Spleen (tissue), 11 donors: ENCODE data around the gene WNT9B. TPM values are rescaled to one million over a fixed set of nuclear protein-coding genes. Genes with fewer than 3 reads are reported as not detected.

Experiments
- DNase-seq: peaks from one replicate; pipeline ENCODE4 v3.0.0-alpha.2; 2020
- H3K27ac ChIP-seq, 8 donors: fragments of 200-600 bp; sonication (generic) in 7 of 8; 1 replicate in 4 of 8; 2 replicates in 4 of 8; pipeline versions ENCODE4 v1.5.0 to v1.8.0; 2016 to 2021; ENCODE audit warnings: inconsistent platforms in 4 of 8, mild to moderate bottlenecking in 4 of 8, moderate library complexity in 1 of 8
- H3K27me3 ChIP-seq, 7 donors: fragments of 200-600 bp; sonication (generic) in 6 of 7; replicated peaks in 1 of 7; 1 replicate in 4 of 7; 2 replicates in 3 of 7; pipeline versions ENCODE4 v1.5.0 to v1.8.0; 2016 to 2021; ENCODE audit warnings: inconsistent platforms in 3 of 7, mild to moderate bottlenecking in 1 of 7
- H3K36me3 ChIP-seq, 6 donors: fragments of 200-600 bp; sonication (generic) in 5 of 6; 1 replicate in 4 of 6; 2 replicates in 2 of 6; pipeline versions ENCODE4 v1.5.0 to v1.8.0; 2016 to 2021; ENCODE audit warnings: inconsistent platforms in 2 of 6
- H3K4me1 ChIP-seq, 6 donors: fragments of 200-600 bp; sonication (generic) in 5 of 6; 1 replicate in 3 of 6; 2 replicates in 3 of 6; pipeline versions ENCODE4 v1.5.0 to v1.8.0; 2016 to 2021; ENCODE audit warnings: inconsistent platforms in 3 of 6
- H3K4me3 ChIP-seq, 8 donors: fragments of 200-600 bp; sonication (generic) in 7 of 8; 1 replicate in 4 of 8; 2 replicates in 4 of 8; pipeline versions ENCODE4 v1.5.0 to v1.8.0; 2016 to 2021; ENCODE audit warnings: inconsistent platforms in 4 of 8, mild to moderate bottlenecking in 4 of 8, moderate library complexity in 2 of 8
- H3K9me3 ChIP-seq, 8 donors: fragments of 200-600 bp; sonication (generic) in 7 of 8; 1 replicate in 4 of 8; 2 replicates in 4 of 8; pipeline versions ENCODE4 v1.5.0 to v1.8.0; 2016 to 2021; ENCODE audit warnings: inconsistent platforms in 4 of 8
- POLR2A ChIP-seq, 3 donors: fragments of 450-650 bp; IDR thresholded peaks; one replicate each; pipeline ENCODE4 v1.5.1; 2017; ENCODE audit warnings: antibody characterized with exemption in 3 of 3, mild to moderate bottlenecking in 1 of 3
- POLR2AphosphoS5 ChIP-seq, 3 donors: sonication (generic); formaldehyde crosslinking; IDR thresholded peaks; one replicate each; pipeline ENCODE4 v1.5.1; 2017; ENCODE audit warnings: antibody characterized with exemption in 3 of 3
- WGBS, 5 donors: extraction: QIAGEN DNeasy Blood & Tissue Kit in 3 of 5; methylation state at CpG; one replicate each; pipeline versions ENCODE4 v1.1.5 to v1.1.7; 2013 to 2018; 5-methylcytosine and 5-hydroxymethylcytosine counted together
- intact Hi-C: fragments of 100-400 bp; cut with DNase I; formaldehyde crosslinking; loops from one replicate; pipeline ENCODE4 v1.15.0; 2023; ENCODE audit warnings: low total_unique reads
- polyA plus RNA-seq, 3 donors: library from polyadenylated mRNA; stranded (reverse); fragments of 200-250 nt; gene quantifications; one replicate each; pipeline ENCODE4 v1.2.1, GENCODE V29; 2013
- total RNA-seq, 7 donors: library from RNA; depleted of rRNA in 3 of 7; stranded (reverse); fragments of >200 nt in 3 of 7; fragmentation: NEBNext Ultra II Directional in 4 of 7; extraction: Animal tissue kit (Norgen Biotek cat#: 25700) in 4 of 7; gene quantifications; one replicate each; pipeline versions ENCODE4 v1.1.0 to v1.2.1, GENCODE V29; 2016 to 2021
- TF ChIP-seq, protein P1 (sequence below), 11 experiments: fragments of 200-600 bp in 7 of 11; fragments of 450-650 bp in 4 of 11; sonication (generic) in 4 of 11; IDR thresholded peaks in 8 of 11; conservative IDR thresholded peaks in 3 of 11; 1 replicate in 7 of 11; 2 replicates in 4 of 11; pipeline versions ENCODE4 v1.4.0 to v1.8.0; 2016 to 2021; ENCODE audit warnings: antibody characterized with exemption in 11 of 11, inconsistent platforms in 4 of 11, mild to moderate bottlenecking in 1 of 11
- donor health status: healthy with polysubstance abuse.
- donor health status: DM: no; HTN: no; CAD: no; lungs with moderate emphysema.
- donor health status: DM: no; HTN: no; CAD: no.
- donor health status: Bipolar disorder and iron deficiency.
- donor health status: healthy.
- donor health status: DM: no; HTN: no; CAD: no.
- donor health status: DM: yes; HTN: yes; CAD: no.

The WNT9B gene
- total and polyA plus RNA-seq, 10 donors, result 0.03 to 13.4 (median 0.69) TPM

DNA sequence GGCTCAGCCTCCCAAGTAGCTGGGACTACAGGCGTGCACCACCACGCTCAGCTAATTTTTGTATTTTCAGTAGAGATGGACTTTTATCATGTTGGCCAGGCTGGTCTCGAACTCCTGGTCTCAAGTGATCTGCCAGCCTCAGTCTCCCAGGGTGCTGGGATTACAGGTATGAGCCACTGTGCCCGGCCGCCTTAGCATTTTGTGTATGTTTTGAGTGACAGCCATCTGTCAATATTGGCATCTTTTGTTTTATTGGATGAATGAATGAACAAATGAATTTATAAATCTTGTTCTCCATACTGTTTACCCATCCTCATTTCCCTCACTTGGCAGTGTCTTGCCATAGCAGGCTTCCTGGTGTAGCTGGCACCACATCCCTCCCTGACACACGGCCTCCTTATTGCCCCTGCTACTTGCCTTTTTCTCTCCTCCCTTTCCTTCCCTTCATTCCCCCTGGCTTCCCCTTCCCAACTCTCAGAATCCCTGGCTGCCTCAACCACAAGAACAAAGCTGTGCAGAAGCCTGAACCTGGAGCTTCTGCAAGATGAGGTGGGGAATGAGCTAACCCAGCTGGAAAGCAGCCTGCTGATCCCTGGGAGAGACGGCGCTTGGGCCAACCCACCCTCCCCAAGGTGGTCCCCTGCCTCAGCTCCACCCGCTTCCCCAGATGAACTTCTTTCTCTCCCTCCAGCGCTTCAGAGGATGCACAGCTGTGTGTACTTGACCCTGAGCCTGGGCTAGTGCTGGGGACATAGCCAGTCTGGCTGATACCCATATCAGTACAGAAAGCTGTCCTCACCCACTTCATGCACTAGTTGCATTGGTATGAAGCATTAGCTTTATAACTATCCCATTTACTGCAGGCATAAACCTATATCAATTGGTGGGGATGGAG is 34.3 kb downstream of the WNT9B start:
- Histone ChIP-seq H3K27ac (no peak overlapping the region), H3K9me3 (no peaks in the 10 kb centered on the region), H3K4me1 (peaks cover 0 to 16% (median 4%) of the 10 kb centered on the region in 6 donors), H3K36me3 (no peaks in the 10 kb centered on the region), H3K4me3 (no peak overlapping the region), H3K27me3 (peaks cover 0 to 23% (median 0%) of the 10 kb centered on the region in 7 donors)
- DNase-seq, result no peak
- no peak for TF ChIP-seq POLR2A (IDR thresholded peaks at IDR 0.05)
- no peak for TF ChIP-seq POLR2AphosphoS5 (IDR thresholded peaks at IDR 0.05)
- TF ChIP-seq, protein P1, sequence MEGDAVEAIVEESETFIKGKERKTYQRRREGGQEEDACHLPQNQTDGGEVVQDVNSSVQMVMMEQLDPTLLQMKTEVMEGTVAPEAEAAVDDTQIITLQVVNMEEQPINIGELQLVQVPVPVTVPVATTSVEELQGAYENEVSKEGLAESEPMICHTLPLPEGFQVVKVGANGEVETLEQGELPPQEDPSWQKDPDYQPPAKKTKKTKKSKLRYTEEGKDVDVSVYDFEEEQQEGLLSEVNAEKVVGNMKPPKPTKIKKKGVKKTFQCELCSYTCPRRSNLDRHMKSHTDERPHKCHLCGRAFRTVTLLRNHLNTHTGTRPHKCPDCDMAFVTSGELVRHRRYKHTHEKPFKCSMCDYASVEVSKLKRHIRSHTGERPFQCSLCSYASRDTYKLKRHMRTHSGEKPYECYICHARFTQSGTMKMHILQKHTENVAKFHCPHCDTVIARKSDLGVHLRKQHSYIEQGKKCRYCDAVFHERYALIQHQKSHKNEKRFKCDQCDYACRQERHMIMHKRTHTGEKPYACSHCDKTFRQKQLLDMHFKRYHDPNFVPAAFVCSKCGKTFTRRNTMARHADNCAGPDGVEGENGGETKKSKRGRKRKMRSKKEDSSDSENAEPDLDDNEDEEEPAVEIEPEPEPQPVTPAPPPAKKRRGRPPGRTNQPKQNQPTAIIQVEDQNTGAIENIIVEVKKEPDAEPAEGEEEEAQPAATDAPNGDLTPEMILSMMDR (IDR thresholded peaks at IDR 0.05 in 8 of 11, conservative IDR thresholded peaks at IDR 0.05 in 3 of 11), result no peak
- intact Hi-C loops, result no loop called here
- WGBS, 5 donors, result 62 to 82% (median 81%) methylated on average over 10 of the region's 10 CpGs

GRCh38 chr17:46886310-46886663 is 34.9 kb downstream of the WNT9B start:
- WGBS, 5 donors, result 82 to 97% (median 95%) methylated on average over 1 of the region's 1 CpG
- DNase-seq, result no peak
- peaks cover 0 to 22% (median 7%) of the 10 kb centered on the region in 6 donors for H3K4me1 ChIP-seq
- no peak overlapping the region for H3K27ac ChIP-seq
- no peaks in the 10 kb centered on the region for H3K9me3 ChIP-seq
- H3K27me3 ChIP-seq, result peaks cover 0 to 23% (median 0%) of the 10 kb centered on the region in 7 donors
- intact Hi-C loops, result no loop called here
- no peaks in the 10 kb centered on the region for H3K36me3 ChIP-seq
- no peak for TF ChIP-seq POLR2AphosphoS5 (IDR thresholded peaks at IDR 0.05)
- TF ChIP-seq, protein P1 (IDR thresholded peaks at IDR 0.05 in 8 of 11, conservative IDR thresholded peaks at IDR 0.05 in 3 of 11), result no peak
- no peak for TF ChIP-seq POLR2A (IDR thresholded peaks at IDR 0.05)
- H3K4me3 ChIP-seq, result no peak overlapping the region

DNA sequence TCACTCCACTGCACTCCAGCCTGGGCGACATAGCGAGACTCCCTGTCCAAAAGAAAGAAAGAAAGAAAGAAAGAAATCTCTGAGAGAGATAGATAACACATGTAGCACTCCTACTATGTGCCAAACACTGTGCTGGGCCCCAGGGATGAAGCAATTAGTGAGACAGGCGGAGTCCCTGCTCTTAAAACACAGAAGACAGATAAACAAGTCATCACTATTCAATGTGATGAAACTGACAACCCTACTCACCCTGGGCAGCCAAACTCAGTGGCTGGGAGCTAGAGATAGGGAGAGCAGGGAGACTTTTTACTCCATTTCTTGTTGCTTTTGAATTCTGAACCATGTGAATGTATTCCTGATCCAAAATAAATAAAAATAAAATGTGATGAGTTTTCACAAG is 36.3 kb downstream of the WNT9B start:
- no peaks in the 10 kb centered on the region for H3K9me3 ChIP-seq
- 84 to 99% (median 92%) methylated on average over 3 of the region's 3 CpGs for WGBS, 5 donors
- TF ChIP-seq POLR2A (IDR thresholded peaks at IDR 0.05), result no peak
- TF ChIP-seq, protein P1 (IDR thresholded peaks at IDR 0.05 in 8 of 11, conservative IDR thresholded peaks at IDR 0.05 in 3 of 11), result no peak
- TF ChIP-seq POLR2AphosphoS5 (IDR thresholded peaks at IDR 0.05), result no peak
- peaks cover 0 to 22% (median 7%) of the 10 kb centered on the region in 6 donors for H3K4me1 ChIP-seq
- H3K27ac ChIP-seq, result no peak overlapping the region
- H3K36me3 ChIP-seq, result no peaks in the 10 kb centered on the region
- intact Hi-C loops, result no loop called here
- H3K4me3 ChIP-seq, result no peak overlapping the region
- peaks cover 0 to 23% (median 0%) of the 10 kb centered on the region in 7 donors for H3K27me3 ChIP-seq
- DNase-seq, result no peak

DNA sequence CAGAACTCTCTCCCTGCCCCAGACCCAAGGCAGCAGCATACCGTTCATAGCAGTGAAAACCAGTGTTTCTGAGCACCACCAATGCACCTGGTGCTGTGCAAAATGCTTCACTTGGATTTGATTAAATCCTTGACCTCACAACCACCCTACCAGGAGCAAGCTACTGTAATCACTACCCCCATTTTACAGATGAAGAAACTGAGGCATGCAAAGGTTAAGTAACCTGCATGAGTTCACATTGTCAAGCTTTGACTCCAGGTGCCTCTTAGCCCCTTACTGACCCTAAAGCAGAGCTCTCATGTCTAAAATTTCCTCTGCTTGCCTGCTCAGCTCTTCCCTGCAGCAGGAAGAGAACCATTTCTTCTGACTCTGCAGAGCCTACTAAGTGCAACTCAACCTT is 37.3 kb downstream of the WNT9B start:
- no peak overlapping the region for H3K4me3 ChIP-seq
- DNase-seq, result no peak
- H3K9me3 ChIP-seq, result no peaks in the 10 kb centered on the region
- peaks cover 0 to 20% (median 0%) of the 10 kb centered on the region in 7 donors for H3K27me3 ChIP-seq
- no peak overlapping the region for H3K27ac ChIP-seq
- TF ChIP-seq POLR2A (IDR thresholded peaks at IDR 0.05) (no peak), POLR2AphosphoS5 (IDR thresholded peaks at IDR 0.05) (no peak)
- TF ChIP-seq, protein P1 (IDR thresholded peaks at IDR 0.05 in 8 of 11, conservative IDR thresholded peaks at IDR 0.05 in 3 of 11), result no peak
- WGBS, 5 donors, result 87 to 100% (median 94%) methylated on average over 1 of the region's 1 CpG
- H3K4me1 ChIP-seq, result peaks cover 0 to 22% (median 7%) of the 10 kb centered on the region in 6 donors
- intact Hi-C loops, result no loop called here
- H3K36me3 ChIP-seq, result no peaks in the 10 kb centered on the region
